Prostate gland (tissue), 2 donors: Measurements from ENCODE around the gene VARS2.

Experiments
- POLR2A ChIP-seq: fragments of 450-650 bp; IDR thresholded peaks from one replicate; pipeline ENCODE4 v1.6.1; 2016; ENCODE audit warnings: antibody characterized with exemption, mild to moderate bottlenecking
- POLR2AphosphoS5 ChIP-seq: sonication (generic); formaldehyde crosslinking; IDR thresholded peaks from one replicate; pipeline ENCODE4 v1.6.1; 2017; ENCODE audit warnings: antibody characterized with exemption
- TF ChIP-seq, protein P1 (sequence below), 4 experiments: fragments of 200-600 bp in 2 of 4; fragments of 450-650 bp in 2 of 4; sonication (generic) in 2 of 4; IDR thresholded peaks; 1 replicate in 3 of 4; 2 replicates in 1 of 4; pipeline ENCODE4 v1.5.1; 2016 to 2019; ENCODE audit warnings: antibody characterized with exemption in 4 of 4, mild to moderate bottlenecking in 2 of 4, moderate library complexity in 2 of 4

- TF ChIP-seq, protein P1, sequence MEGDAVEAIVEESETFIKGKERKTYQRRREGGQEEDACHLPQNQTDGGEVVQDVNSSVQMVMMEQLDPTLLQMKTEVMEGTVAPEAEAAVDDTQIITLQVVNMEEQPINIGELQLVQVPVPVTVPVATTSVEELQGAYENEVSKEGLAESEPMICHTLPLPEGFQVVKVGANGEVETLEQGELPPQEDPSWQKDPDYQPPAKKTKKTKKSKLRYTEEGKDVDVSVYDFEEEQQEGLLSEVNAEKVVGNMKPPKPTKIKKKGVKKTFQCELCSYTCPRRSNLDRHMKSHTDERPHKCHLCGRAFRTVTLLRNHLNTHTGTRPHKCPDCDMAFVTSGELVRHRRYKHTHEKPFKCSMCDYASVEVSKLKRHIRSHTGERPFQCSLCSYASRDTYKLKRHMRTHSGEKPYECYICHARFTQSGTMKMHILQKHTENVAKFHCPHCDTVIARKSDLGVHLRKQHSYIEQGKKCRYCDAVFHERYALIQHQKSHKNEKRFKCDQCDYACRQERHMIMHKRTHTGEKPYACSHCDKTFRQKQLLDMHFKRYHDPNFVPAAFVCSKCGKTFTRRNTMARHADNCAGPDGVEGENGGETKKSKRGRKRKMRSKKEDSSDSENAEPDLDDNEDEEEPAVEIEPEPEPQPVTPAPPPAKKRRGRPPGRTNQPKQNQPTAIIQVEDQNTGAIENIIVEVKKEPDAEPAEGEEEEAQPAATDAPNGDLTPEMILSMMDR (IDR thresholded peaks at IDR 0.05): no peak
- peak; percentile 61 for TF ChIP-seq POLR2AphosphoS5
- TF ChIP-seq POLR2A: no peak
Measured at GRCh38 chr6:30889921-30890645, 24.0 kb upstream of the VARS2 start.
